SK-N-MC (cell line): Measurements from ENCODE around the gene CATSPER4.

Experiments
- EZH2 ChIP-seq: fragments of 200-600 bp; sonication (generic); IDR thresholded peaks from one replicate; pipeline ENCODE4 v1.6.1; 2017; ENCODE audit warnings: antibody characterized with exemption
- POLR2AphosphoS5 ChIP-seq: IDR thresholded peaks from 2 replicates; pipeline ENCODE4 v1.6.1; 2012; ENCODE audit warnings: mild to moderate bottlenecking, low read depth, low read length, borderline replicate concordance

DNA sequence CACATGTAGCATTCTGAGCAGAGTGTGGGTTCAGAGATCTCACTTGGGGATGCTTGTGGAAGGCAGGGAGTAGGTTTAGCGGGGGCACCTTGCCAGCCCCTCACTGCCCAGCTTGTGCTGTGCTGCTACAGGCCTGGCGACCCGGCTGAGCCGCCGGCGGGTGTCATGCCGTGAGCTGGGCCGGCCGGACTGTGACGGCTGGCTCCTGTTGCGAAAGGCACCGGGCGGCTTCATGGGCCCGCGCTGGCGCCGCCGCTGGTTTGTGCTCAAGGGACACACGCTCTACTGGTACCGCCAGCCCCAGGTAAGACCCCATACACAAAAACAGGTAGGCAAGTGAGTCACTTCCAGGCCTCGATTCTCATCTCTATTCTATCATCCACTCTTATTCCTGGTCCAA, 5.5 kb upstream of the CATSPER4 start:
- TF ChIP-seq POLR2AphosphoS5, result no peak
- TF ChIP-seq EZH2, result no peak
